NCI-H524 (cell line): ENCODE measurements around the gene CWC27.

Source experiments
- DNase-seq, 2 experiments: peaks; one replicate each; lab custom pipeline; 2025; lab: John Stamatoyannopoulos, UW

CWC27 gene

DNA sequence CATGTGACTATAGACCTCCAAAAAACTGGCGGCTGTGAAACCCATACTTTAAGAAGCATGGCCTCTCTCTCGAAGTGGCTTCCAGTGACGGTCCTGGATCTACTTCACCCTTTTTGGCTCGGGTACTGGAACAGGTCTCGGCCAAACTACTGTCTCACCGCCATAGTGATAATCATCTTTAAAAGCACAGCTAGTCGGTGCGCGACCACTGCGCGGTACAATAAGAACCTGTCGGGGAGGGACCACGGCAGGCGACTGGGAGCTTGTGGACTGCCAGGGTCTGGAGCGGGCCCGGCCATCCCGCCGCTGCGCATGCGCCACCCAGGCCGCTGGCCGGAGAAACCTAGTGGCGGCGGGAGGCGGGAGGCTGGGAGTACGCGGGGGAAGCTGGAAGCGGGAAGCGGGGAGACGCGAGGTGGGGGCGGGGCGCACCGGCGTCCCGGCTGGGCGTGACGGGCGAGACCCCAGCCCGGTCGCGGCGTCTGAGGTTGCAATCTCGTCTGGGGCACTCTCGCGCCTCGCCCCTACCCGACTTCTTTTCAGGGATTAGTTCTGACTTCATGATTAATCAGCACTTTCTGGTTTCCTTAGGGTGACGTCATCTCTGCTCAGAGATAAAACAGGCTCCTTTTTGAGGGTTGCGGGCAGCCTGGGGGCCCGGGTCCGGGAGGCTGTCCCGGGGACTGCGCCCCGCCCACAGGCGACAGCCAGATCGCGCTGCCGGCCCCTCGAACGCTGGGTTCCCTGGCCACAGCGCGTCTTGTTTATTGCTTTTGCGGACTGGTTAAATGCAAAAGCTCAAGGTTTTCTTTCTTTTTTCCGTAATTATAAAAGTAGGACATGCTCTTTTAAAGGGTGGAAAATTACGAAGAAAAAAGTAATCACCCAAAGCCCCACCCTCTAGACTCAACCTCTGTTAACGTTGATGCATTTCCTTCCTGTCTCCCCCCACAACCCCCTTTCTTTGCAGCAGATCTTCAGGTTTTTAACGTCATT lies 266.8 kb downstream of the CWC27 start:
- DNase-seq: peak; percentile 78 to 84

GRCh38 chr5:65037831-65038815 lies 269.4 kb downstream of the CWC27 start:
- peak in 1 of 2 experiments; percentile 35 for DNase-seq

DNA sequence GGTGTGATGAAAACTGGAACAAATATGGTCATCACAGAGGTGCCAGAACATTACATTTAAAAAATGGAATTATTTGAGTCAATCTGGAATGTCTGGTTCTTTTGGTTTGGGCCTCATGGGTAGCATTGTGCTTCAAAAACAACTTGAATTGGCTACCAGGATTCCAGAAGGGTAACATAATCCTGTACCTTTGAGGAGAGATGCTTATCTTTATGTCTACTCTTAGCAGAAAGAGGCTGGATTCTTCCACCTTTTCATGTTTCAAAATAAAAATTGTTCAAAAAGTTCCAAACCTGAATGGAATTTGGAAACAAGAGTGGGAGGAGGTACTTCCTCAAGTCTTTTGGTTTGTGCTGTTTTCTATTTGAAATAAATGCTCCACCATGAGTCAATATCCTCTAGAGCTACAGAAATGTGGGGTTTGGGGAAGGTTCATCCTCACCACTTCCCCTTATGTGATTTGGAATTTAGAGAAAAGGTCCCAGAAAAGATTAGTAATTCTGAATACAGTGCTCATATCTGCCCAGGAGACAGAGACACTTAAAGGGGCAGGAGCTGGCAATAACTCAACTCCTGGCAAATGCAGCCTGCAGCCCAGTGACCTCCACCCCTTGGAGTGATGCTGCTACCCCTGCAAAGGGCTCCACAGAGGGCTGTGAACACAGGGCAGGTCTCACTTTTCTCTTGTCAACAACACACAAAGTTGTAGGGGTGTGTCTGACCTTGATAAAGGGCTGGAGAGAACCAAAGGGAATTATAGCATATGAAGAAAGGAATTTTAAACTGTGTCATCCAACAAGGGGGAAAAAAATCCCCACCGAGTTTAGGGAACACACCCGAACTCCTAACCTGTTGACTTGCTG lies 272.8 kb downstream of the CWC27 start:
- DNase-seq: no peak

- no peak for DNase-seq
These were observed 275.2 kb downstream of the CWC27 start for GRCh38 chr5:65043843-65044359.

- DNase-seq: no peak
These were observed 278.5 kb downstream of the CWC27 start for GRCh38 chr5:65047225-65047624.

GRCh38 chr5:65047948-65048690 lies 279.4 kb downstream of the CWC27 start:
- DNase-seq: no peak

GRCh38 chr5:65050140-65050539 lies 281.4 kb downstream of the CWC27 start:
- no peak for DNase-seq

DNA sequence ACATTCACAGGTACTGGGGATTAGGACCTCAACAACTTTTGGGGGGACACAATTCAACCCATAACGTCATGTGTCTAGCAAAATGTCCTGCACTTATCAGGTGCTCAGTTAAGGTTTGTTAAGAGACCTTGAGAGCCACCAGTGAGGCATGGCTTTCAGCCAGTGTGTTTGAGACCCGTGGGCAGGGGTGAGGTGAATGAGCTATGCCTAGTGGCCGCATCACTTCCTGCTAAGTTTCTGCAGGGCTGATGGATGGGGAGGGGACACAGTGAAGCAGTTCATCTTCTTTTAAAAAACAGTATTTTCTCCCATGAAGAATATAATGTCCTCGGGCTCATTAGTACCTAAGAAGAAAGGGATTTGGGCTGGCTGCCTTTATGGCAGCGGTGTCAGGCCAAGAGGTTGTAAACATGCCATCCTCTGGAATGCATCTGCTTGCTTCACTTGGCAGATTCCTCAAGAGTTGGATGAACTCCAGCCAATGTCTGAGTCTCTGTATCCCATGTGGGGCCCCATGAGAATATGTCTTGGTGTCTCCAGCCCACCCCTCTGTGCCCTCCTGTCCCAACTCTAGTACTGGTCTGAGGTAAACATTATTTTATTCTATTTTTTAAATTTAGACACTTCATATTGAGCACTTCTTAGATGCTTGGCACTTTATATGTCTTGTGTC lies 282.2 kb downstream of the CWC27 start:
- no peak for DNase-seq

GRCh38 chr5:65055938-65056337 lies 287.2 kb downstream of the CWC27 start:
- DNase-seq: no peak

GRCh38 chr5:65059681-65060598 lies 291.2 kb downstream of the CWC27 start:
- no peak for DNase-seq

GRCh38 chr5:65061250-65061973 lies 292.7 kb downstream of the CWC27 start:
- no peak for DNase-seq

DNA sequence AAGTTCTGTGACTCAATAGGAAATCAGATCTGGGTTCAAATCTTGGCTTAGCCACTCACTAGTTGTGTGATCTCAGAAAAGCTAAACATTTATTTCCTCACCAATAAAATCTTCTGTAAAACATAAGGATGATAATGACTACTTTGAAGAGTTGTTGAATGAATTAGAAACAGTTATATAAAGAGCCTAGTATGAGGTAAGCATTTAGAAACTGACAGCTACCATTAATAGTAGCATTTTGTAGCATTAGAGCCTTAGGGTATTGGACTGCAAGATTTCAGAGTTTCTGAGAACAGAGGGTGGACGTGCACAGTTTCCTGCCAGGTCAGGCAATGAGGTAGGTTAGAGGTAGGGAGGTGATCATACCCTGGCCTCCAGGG lies 293.2 kb downstream of the CWC27 start:
- no peak for DNase-seq

DNA sequence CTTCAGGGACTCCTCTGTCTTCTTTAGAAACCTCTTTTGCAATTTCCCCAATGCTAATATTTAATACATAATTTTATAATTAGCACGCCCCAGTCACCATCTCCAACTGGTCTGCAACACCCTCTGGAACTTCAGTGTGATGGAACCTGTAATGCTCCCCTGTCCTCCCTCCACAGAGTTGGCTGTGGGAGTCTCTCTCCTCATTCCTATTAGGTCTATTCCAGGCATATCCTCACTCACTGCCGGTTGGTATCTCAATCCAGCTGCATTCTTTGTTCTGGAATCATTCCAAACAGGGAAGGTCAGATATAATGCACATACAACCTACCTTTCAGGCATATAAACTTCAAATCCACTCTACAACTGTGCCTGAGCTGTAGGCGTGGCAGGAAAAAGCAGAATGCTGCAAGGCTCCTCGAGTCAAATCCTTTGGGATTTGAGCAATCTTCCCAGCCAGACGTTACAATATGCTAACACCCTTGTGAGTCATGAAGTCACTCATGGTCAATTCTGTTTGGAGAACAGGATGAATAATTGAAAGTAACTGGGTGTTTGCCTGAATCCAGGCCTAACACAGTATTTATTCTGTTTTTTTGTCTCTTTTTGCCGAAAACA lies 293.8 kb downstream of the CWC27 start:
- DNase-seq: peak; percentile 46 to 76

GRCh38 chr5:65065001-65065511 lies 296.3 kb downstream of the CWC27 start:
- no peak for DNase-seq

DNA sequence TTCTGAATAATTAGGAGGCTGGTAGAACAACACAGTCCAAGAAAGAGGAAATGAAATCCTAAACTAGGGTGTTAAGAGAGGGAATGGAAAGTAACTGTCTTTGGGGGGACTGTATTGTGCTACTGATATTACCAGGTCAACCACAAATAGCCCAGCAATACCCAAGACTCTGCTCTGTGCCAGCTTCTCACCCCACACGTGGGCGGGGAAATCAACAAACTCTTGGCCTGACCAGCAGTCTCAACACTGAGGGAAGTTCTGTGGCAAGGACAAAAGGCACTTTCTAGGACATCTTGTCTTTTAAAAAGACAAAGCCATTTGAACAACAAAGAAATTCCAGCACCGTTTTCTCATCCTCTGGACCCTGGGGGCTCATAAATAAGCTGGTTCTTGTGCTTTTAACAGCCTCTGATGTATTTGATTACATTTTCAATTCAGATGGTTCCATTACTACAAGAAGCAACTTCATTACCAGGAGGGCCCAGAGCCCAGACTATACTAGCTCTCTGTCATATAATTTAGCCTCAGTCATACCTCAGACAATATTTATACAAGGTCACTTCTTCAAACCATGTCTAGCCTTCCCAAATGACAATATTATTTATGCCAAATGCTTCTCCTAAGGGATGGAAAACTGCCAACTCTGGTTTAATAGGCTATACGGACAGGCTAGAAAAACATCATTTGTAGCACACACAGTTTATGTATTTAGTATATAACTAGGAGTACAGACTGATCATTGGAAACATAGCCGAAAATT lies 297.8 kb downstream of the CWC27 start:
- no peak for DNase-seq

- DNase-seq: no peak
These were observed 298.4 kb downstream of the CWC27 start for GRCh38 chr5:65067147-65067506.
